ENCODE data around the gene COL13A1. TPM values are rescaled to one million over a fixed set of nuclear protein-coding genes. Genes with fewer than 3 reads are reported as not detected.

Gene COL13A1
- total RNA-seq, 6 experiments from 2014 or later = 33.5 to 46.6 (median 38.1) TPM

- DNase-seq = no peak
These were observed 106.4 kb downstream of the COL13A1 start for GRCh38 chr10:69908124-69908523.

GRCh38 chr10:69910561-69910960 is 108.9 kb downstream of the COL13A1 start:
- TF ChIP-seq, protein P1, sequence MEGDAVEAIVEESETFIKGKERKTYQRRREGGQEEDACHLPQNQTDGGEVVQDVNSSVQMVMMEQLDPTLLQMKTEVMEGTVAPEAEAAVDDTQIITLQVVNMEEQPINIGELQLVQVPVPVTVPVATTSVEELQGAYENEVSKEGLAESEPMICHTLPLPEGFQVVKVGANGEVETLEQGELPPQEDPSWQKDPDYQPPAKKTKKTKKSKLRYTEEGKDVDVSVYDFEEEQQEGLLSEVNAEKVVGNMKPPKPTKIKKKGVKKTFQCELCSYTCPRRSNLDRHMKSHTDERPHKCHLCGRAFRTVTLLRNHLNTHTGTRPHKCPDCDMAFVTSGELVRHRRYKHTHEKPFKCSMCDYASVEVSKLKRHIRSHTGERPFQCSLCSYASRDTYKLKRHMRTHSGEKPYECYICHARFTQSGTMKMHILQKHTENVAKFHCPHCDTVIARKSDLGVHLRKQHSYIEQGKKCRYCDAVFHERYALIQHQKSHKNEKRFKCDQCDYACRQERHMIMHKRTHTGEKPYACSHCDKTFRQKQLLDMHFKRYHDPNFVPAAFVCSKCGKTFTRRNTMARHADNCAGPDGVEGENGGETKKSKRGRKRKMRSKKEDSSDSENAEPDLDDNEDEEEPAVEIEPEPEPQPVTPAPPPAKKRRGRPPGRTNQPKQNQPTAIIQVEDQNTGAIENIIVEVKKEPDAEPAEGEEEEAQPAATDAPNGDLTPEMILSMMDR (IDR thresholded peaks at IDR 0.05) = no peak
- Mint-ChIP-seq H3K4me1 (ENCODE audit: low read depth) (peaks cover 7% of the 10 kb centered on the region; the same call in 1 of the 2 replicates), H3K36me3 (ENCODE audit: low read depth) (peaks cover 25% of the 10 kb centered on the region), H3K9me3 (no peaks in the 10 kb centered on the region), H3K4me3 (no peak overlapping the region), H3K27ac (no peak overlapping the region), H3K27me3 (ENCODE audit: insufficient read depth) (no peaks in the 10 kb centered on the region; the same call in 1 of the 2 replicates)
- DNase-seq = no peak

More at GRCh38 chr10:69908124-69908523, 106.4 kb downstream of the COL13A1 start:
- TF ChIP-seq, protein P1 (IDR thresholded peaks at IDR 0.05) = no peak
- Mint-ChIP-seq H3K36me3 (ENCODE audit: low read depth) (peaks cover 29% of the 10 kb centered on the region), H3K27me3 (ENCODE audit: insufficient read depth) (no peaks in the 10 kb centered on the region; the same call in 1 of the 2 replicates), H3K4me3 (no peak overlapping the region), H3K4me1 (ENCODE audit: low read depth) (peaks cover 7% of the 10 kb centered on the region; the same call in 1 of the 2 replicates), H3K27ac (no peak overlapping the region; the same call in 1 of the 2 replicates), H3K9me3 (no peaks in the 10 kb centered on the region)

DNA sequence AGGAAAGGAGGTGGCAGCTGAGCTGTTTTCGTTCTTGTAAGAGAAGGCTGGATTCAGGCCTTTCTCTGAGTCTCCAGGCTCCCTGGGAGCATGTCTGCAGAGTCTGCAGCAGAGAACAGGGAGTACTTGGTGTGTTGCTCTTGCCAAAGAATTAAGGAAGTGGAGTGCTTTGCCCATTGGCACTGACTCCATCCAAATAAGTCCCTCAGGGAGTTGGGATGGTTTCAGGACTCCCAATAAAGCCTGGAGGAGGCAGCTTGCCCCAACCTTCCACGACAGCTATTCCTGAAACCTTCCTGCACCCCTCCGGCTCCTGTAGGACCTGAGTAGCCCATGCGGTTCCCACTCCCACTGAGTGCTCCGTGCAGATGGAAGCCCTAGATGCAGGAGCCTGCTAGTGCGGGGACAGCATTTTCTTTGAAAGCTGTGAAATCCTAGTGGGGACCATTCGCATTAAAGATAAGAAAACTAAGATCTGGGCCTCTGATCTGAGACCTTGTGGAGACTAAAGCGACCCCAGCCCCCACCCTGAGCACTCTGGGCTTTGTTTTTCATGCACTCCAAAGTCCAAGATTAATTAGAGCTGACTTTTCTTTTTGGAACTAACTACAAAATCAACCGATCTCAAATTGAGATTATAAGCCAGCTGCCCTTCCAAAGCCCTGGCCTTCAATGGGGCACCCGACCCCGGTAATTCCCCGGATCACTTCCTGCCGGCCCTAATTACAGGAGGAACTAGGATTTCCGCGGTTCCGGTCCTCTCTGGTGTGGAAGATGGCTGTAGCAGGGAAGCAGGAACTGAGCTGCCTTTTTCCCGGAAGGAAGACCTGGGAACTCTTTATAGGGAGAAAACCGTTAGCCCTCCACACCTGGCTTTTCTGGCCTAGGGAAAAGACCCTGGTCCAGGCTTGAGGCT is 110.2 kb downstream of the COL13A1 start:
- peaks cover 7% of the 10 kb centered on the region; the same call in 1 of the 2 replicates for H3K4me1 Mint-ChIP-seq (ENCODE audit: low read depth)
- TF ChIP-seq, protein P1 (IDR thresholded peaks at IDR 0.05) = no peak
- DNase-seq = no peak
- no peak overlapping the region for H3K4me3 Mint-ChIP-seq
- H3K27me3 Mint-ChIP-seq (ENCODE audit: insufficient read depth) = no peaks in the 10 kb centered on the region; the same call in 1 of the 2 replicates
- H3K9me3 Mint-ChIP-seq = no peaks in the 10 kb centered on the region
- H3K36me3 Mint-ChIP-seq (ENCODE audit: low read depth) = peaks cover 12% of the 10 kb centered on the region
- H3K27ac Mint-ChIP-seq = no peak overlapping the region

GRCh38 chr10:69912589-69912988 is 110.9 kb downstream of the COL13A1 start:
- no peak overlapping the region for H3K4me3 Mint-ChIP-seq
- H3K27ac Mint-ChIP-seq = no peak overlapping the region
- H3K9me3 Mint-ChIP-seq = no peaks in the 10 kb centered on the region
- peaks cover 7% of the 10 kb centered on the region; the same call in 1 of the 2 replicates for H3K4me1 Mint-ChIP-seq (ENCODE audit: low read depth)
- TF ChIP-seq, protein P1 (IDR thresholded peaks at IDR 0.05) = no peak
- H3K36me3 Mint-ChIP-seq (ENCODE audit: low read depth) = peaks cover 11% of the 10 kb centered on the region
- H3K27me3 Mint-ChIP-seq (ENCODE audit: insufficient read depth) = no peaks in the 10 kb centered on the region; the same call in 1 of the 2 replicates
- no peak for DNase-seq

DNA sequence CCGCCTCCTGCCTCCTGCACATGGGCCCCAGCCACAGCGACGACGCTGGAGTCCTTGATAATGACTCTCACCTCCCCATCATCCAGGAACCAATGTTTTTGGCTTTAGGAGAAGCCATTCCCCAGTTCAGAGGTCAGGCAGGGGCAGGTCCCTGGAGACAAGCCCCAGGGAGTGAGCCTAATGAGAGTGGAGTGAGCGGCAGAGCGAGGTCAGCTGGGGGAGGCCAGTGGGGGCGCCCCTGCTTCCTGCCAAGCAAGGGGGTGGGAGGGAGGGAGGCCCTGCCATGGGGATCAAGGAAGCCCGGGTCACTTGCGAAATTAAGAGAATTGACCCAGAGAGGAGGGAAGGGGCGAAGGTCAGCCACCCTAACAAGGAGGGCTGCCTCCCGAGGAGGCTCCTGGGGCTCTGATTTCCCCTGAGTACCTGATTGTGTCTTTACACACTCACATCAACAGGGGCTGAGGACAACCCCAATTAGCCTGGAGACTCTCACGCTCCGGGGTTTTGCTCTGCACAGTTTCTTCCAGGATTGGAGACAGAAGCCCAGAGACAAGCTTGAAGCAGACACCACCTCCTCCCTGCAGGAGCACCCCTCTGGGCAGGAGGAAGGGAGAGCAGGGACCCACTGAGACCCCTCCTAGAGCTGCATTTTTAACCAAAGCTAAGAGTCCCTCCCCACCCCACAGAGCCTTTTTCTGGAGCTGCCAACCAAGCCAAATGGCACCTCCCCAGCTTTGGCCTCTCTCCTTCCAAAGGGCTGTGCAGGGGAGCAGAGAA is 112.1 kb downstream of the COL13A1 start:
- Mint-ChIP-seq H3K9me3 (no peaks in the 10 kb centered on the region), H3K36me3 (ENCODE audit: low read depth) (peaks cover 10% of the 10 kb centered on the region; the same call in 1 of the 2 replicates), H3K27me3 (ENCODE audit: insufficient read depth) (no peaks in the 10 kb centered on the region; the same call in 1 of the 2 replicates), H3K4me3 (no peak overlapping the region), H3K27ac (no peak overlapping the region), H3K4me1 (ENCODE audit: low read depth) (no peaks in the 10 kb centered on the region)
- no peak for DNase-seq
- TF ChIP-seq, protein P1 (IDR thresholded peaks at IDR 0.05) = no peak
